Colon (tissue), 2 donors: ENCODE measurements around the gene PFDN2.

Source experiments
- FAIRE-seq: peaks from 2 replicates; lab custom pipeline; 2012; peaks lifted over from hg19 to GRCh38; lab: Jason Lieb, UNC
- donor health status: control.
- donor health status: control.

PFDN2 gene

GRCh38 chr1:161099090-161099802 lies 18.6 kb downstream of the PFDN2 start:
- no peak for FAIRE-seq

GRCh38 chr1:161098210-161099068 lies 19.4 kb downstream of the PFDN2 start, which contains the start of gene KLHDC9:
Gene KLHDC9, plus strand, starts transcription at chr1:161098361. Its CDS starts 175 bp downstream, at chr1:161098536.
- FAIRE-seq = no peak

GRCh38 chr1:161096530-161096929 lies 21.3 kb downstream of the PFDN2 start:
- no peak for FAIRE-seq

DNA sequence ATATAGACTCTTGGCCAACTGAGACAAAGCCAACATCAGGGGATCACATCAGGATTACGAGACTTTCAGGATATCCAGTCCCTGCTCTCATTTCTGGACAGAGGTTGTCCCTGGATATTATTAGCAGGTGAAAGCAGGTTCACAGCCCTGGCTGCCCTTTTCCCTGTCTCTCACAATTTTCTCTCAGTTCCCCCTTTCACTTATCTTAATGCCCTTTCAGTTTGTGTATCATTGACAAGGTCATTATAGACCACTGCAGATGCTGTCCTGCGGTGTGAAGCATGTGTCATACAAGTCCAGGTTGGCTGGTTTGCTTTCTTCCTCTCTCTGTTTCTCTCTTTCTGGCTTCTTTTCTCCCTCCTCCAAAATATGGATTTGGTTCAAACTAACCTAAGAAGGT lies 21.8 kb downstream of the PFDN2 start:
- FAIRE-seq = no peak

DNA sequence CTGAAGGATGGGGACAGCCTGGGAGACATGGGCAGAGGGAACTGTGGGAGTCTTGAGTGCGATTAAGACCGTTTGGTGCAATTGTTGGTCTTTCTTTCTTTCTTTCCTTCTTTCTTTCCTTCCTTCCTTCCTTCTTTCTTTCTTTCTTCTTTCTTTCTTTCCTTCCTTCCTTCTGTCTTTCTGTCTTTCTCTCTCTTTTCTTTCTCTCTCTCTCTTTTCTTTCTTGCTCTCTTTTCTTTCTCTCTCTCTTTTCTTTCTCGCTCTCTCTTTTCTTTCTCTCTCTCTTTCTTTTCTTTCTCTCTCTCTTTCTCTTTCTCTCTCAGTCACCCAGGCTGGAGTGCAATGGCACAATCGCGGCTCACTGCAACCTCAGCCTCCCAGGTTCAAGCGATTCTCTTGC lies 22.6 kb downstream of the PFDN2 start:
- FAIRE-seq = no peak

DNA sequence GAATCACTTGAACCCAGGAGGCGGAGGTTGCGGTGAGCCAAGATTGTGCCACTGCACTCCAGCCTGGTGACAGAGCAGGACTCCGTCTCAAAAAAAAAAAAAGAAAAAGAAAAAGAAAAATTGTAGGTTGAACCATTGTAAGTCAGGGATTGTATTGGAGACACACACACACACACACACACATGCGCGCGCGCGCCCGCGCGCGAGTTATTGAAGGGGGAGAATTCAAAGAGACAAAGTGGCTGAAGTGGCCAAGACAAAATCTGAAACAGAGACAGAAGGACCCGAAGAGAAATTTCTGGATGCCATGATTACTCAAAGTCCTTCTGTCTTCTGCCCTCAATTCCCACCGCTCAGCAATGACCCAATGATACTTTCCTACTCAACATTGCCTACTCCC lies 23.4 kb downstream of the PFDN2 start:
- FAIRE-seq = no peak

DNA sequence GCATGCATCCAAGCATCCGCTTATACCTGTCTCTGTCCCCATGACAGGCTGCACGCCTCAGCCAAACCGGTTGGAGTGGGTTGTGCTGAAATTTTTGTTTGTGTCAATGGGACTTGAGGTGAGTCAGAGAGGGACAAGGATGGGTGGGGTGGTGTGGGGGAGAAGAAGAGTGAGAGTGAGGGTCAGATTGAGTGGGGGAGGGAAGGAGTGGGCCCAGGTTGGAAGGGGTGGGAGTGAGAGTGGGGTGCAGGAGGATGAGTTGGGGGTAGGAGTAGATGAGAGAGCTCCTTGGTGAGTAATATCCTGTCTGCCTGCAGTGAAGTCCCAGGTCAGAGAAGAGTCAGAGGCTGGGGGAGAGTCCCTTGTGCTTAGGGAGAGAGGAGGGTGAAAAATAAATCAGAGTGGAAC lies 25.2 kb downstream of the PFDN2 start:
- FAIRE-seq = no peak

DNA sequence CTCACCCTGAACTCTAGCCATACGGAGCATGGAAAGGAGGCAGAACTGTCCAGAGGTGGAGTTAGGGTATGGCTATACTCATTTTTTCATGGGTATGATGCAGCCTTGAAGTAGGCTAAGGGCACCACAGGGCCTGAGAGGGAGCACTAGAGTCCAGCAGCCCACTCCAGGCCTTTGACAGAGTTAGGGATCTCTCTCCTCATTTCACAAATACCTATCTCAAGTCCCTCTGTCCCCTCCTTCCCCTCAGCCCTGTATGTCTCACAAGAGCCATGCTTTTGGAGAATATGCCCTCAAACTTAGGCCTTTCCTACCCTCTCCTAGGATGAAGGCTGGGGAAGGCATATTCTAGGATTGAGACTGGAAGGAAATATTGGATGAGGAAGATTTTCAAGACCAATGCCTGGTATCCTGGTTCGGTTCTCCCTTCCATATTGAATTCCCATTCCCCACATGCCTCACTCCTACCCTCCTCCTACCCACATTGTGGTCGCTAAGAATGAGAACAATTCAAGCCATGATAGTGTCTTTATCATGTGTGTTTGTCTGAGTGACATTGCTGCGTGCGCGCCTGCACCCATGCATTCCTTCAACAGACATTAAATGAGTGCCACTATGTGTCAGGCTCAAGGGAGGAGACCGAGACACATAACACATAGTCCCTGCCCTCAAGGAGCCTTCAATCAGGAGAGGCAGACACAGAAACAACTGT lies 25.9 kb downstream of the PFDN2 start:
- no peak for FAIRE-seq

DNA sequence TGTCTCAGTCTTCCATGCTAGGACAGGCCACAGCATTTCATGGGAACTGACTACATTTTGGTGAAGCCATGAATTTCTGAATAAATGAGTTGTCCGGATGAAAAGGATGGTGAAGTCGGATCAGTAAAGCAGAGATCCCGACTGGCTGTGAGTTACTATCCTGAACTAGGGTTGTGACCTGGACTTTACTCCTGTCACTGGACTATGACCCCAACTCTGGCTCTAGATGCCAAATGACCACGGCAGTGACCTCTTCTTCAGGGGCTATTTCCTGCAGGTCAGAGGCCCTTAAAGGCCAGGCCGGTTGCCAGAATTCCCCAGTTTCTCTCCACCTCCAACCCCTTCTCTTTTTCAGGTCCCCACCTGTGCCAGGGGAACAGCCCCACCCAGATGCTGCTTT lies 26.7 kb downstream of the PFDN2 start:
- FAIRE-seq = no peak

DNA sequence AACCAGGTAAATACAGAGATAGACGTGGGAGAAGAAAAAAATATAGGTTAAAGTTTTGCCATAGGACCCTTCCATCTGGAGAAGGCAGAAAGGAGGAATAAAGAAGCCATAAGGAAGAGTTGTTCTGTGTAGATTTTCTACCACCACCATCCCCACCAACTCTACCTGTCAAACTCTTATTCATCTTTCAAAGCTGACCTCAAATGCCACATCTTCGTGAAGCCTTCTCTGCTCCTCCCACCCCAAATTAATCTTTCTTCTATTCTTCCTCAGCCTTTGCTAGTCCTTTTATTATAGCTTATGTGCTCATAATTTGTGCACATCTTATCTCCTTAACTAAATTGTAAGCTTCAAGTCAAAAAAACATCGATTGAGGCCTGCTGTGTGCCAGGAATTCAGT lies 27.2 kb downstream of the PFDN2 start:
- no peak for FAIRE-seq

GRCh38 chr1:161089938-161090337 lies 27.9 kb downstream of the PFDN2 start:
- no peak for FAIRE-seq

DNA sequence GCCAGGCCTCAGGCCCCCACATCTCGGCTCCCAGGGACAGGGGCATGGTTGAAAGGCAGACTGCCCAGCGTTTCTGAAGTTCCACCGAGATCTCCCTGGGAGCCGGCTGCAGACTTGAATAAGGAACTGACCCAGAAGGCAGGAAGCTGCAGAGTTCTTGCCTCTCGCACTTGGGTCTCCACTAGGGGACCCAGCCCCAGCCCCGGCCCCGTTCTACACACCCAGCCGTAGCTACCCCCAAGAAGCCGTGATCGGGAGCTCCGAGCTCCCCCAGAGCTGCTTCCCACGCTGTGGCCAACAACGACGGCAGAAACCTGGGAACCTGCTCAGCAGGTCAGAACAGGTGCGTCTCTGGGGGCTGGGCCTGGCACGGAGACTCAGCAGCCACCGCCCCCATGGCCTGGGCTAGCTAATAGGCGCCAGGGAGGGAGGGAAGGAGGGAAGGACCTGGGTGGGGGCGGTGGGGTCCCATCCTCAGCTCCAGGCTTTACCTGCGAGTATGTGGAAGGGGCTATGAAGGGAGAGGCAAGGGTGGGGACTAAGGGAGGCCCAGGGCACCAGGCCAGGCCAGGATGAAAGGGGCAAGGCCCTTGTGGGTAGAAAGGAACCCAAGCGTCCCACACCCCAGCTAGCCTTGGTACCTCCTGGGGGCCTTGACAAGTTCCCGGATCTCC lies 28.4 kb downstream of the PFDN2 start, which contains the start of gene NECTIN4:
Gene NECTIN4, minus strand, starts transcription at position 308 of the 674 bp plus-strand sequence. Its CDS starts 262 bp downstream, at position 46.
- no peak for FAIRE-seq

- FAIRE-seq = no peak
Measured at GRCh38 chr1:161088587-161089110, 29.2 kb downstream of the PFDN2 start.

DNA sequence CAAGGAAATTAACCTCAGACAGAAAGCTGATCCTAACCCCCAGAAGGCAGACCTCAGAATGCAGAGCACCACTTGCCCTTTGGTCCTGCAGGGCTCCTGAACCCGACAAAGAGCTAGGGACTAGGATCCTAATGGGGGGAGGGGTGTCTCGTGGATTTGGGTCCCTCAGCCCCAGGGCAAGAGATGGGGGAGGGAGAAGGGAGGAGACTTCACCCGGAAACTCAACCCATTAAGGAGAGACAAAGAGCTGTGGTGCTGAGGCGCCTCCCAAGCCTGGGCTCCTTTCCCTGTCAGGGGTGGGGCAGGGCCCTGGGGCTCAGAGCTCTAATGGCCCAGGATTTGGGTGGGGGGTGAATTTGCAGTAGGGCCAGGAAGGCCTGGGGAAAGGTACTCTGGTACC lies 31.4 kb downstream of the PFDN2 start:
- FAIRE-seq = no peak

DNA sequence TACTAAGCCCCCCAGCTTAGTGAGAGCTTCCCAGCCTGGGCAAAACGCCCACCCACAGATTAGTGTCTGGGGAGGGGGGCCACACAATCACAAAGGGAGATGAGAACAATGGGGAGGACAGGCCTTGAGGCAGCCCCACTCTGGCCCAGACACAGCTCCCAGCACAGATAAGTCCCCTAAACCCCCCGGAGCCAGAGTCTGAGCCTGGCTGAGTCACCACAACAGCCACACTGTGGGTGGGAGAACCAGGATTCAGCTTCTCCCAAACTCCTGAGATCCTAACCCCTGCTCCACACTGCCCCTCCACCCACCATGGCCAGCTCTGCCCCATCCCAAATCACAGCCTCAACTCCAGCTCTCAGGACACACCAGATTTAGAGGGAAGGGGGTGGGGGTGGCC lies 32.7 kb downstream of the PFDN2 start:
- no peak for FAIRE-seq

GRCh38 chr1:161084597-161084988 lies 33.2 kb downstream of the PFDN2 start:
- FAIRE-seq = no peak

GRCh38 chr1:161083748-161084596 lies 33.9 kb downstream of the PFDN2 start:
- no peak for FAIRE-seq

DNA sequence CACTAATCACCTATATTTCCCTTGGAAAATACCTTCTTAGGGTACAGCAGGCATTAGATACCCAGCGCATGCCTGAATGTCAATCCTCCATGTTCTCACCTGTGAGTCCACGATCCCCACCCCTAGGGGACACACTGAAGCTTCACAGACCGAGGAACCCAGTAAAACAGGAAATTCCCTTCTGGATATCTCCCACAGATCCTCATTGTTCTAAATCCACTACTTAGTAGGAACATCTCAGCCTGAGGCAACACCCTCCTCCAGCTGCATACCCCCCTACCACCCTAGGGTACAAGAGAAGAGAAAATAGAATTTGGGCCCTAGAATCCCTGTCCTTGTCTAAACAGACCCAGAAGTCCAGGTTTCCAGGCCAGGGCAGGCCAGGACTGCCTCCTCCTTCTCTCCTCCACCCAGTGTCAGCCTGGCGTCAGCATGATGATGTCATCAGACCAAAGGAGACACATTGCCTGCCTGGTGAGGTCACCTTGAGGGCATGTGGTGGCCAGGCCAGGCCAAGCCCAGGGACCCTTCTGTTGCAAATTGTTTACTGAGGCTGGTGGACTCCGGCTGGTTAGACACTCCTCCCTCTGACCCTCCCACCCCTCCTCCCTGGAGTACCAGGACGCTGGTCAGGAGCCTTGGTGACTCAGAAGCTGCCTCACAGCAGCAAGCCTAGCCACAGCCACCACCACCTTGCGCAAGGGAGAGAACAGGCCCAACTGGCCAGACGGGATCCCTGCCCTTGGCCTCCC lies 34.7 kb downstream of the PFDN2 start:
- FAIRE-seq = no peak

- FAIRE-seq = no peak
Measured at GRCh38 chr1:161082483-161082882, 35.4 kb downstream of the PFDN2 start.

- FAIRE-seq = no peak
Measured at GRCh38 chr1:161081519-161081918, 36.3 kb downstream of the PFDN2 start.
